Measurements from ENCODE around the gene KAZN.
"Not testable (repeated sequence)": the region's sequence is repeated elsewhere in the genome, so short reads cannot be mapped to it uniquely, and the experiment has no call there.

The KAZN gene

DNA sequence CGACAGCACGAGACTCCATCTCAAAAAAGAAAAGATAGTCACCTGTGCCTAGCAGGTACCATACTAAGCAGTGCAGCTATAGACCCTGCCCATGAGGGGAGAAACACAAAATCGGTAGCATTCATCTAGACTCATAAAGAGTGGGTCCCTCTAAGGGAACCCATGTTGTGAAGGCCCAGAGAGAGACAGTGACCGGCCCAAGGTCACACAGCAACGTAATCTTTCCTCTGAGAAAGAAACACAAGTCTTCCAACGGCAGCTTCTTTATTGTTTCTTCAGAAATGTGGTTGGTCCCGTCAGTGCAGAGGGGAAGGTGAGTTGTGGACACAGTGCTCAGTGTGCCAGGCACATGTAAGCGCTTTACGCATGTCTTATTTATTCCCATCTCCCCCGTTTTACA is 356.4 kb downstream of the KAZN start:
- no peak for ATAC-seq (ENCODE audit: low read depth)
- no peak overlapping the region for H3K27ac Mint-ChIP-seq
- no peaks in the 10 kb centered on the region for H3K4me1 Mint-ChIP-seq
- peaks cover 1% of the 10 kb centered on the region for H3K9me3 Mint-ChIP-seq
- peaks cover 2% of the 10 kb centered on the region for H3K27me3 Mint-ChIP-seq
- no peak for DNase-seq (ENCODE audit: low spot score in 2 of 2)
- no peaks in the 10 kb centered on the region for H3K36me3 Mint-ChIP-seq
- no peak overlapping the region for H3K4me3 Mint-ChIP-seq

GRCh38 chr1:14955402-14955801 is 356.9 kb downstream of the KAZN start:
- Mint-ChIP-seq H3K36me3 (no peaks in the 10 kb centered on the region), H3K4me3 (no peak overlapping the region), H3K27ac (no peak overlapping the region), H3K27me3 (peaks cover 2% of the 10 kb centered on the region), H3K4me1 (no peaks in the 10 kb centered on the region), H3K9me3 (peaks cover 1% of the 10 kb centered on the region)
- DNase-seq (ENCODE audit: low spot score in 2 of 2) (no peak), ATAC-seq (ENCODE audit: low read depth) (no peak)

DNA sequence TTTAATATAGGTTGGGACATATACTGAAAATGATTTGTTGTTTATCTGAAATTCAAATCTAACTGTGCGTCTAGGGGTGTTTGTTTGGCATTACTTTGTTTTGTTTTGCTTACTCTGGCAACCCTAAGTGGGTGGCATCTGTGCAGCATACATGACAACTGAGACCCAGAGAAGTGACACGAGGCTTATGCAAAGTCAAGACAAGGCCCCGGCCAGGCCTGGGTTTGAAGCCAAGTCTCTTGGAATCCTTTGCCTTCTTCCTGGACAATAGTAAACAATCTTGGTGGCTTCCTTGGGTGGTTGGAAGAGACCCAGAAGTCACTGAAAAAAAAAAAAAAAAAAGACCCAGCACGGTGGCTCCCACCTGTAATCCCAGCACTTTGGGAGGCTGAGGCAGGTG is 357.5 kb downstream of the KAZN start:
- ATAC-seq (ENCODE audit: low read depth): no peak
- no peak for DNase-seq (ENCODE audit: low spot score in 2 of 2)
- peaks cover 2% of the 10 kb centered on the region for H3K27me3 Mint-ChIP-seq
- H3K36me3 Mint-ChIP-seq: no peaks in the 10 kb centered on the region
- no peak overlapping the region for H3K27ac Mint-ChIP-seq
- H3K4me3 Mint-ChIP-seq: no peak overlapping the region
- no peaks in the 10 kb centered on the region for H3K4me1 Mint-ChIP-seq
- H3K9me3 Mint-ChIP-seq: peaks cover 1% of the 10 kb centered on the region

- ATAC-seq (ENCODE audit: low read depth): no peak
- no peak overlapping the region for H3K4me3 Mint-ChIP-seq
- no peaks in the 10 kb centered on the region for H3K4me1 Mint-ChIP-seq
- no peaks in the 10 kb centered on the region for H3K36me3 Mint-ChIP-seq
- no peak overlapping the region for H3K27ac Mint-ChIP-seq
- no peak for DNase-seq (ENCODE audit: low spot score in 2 of 2)
- peaks cover 1% of the 10 kb centered on the region for H3K9me3 Mint-ChIP-seq
- peaks cover 2% of the 10 kb centered on the region for H3K27me3 Mint-ChIP-seq
Measured at GRCh38 chr1:14956579-14957195, 358.2 kb downstream of the KAZN start.

DNA sequence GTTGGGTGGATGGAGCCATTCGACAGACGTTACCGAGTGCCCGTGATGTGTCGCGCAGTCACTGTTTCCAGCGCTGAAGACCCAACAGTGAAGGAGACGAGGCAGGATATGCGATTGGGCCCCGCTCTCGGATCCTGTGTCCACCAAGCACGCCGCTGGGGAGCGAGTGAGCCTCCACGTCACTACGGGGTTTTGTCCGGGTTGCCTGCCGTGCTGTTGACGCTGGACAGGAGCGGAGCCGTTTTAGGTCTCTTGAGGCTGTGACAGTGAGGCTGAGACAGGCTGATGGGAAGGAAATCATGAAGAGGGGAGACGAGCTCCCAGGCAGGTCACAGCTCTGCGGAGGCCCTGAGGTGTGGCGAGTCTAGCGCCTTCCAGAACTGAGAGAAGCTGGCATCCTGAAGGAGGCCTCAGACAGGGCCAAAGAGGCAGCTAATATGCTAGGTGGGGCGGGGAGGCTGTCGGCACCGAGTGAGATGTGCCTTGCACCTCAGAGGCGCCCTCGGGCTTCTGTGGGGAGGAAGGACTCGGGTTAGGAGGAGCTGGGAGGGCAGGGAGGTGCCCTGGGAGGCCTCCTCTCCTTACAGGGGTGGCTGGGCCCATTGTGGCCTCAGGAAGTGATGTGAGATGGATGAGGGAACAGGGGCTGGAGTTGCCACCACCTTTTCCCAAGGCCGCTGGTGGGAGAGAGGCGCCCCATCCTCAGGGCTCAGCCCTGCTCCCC is 359.1 kb downstream of the KAZN start:
- H3K4me1 Mint-ChIP-seq: no peaks in the 10 kb centered on the region

DNA sequence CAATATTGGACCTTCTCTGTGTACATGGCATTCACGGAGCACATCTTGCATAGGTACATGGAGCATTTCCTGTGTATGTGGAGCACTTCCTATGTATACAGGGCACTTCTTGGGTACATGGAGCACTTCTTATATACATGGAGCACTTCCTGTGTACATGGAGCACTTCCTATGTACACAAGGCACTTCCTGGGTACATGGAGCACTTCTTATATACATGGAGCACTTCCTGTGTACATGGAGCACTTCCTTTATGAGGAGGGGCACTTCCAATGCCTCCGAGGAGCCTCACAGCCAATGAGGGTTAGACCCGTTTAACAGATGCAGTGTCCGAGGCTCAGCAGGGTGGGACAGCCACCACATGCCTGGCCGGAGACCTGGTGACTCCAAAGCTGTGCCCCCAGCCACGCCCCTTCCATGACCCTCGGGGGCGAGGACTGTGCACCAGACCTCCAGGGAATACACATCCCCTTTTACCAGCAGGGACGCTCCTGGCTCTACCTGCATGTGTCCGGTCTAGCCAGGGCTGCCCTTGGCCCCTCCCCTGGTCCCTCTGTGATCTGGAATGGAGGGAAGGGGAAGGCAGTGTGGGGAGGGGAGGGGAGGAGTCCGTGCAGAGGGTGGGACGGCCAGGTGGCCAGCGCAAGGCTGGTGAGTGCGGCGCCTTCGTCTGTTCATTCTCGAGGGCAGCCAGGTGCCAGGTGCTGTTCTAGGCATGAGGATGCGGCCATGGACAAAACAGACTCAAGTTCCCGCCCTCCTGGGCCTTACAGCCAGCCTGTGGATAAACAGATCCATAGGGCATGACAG is 360.0 kb downstream of the KAZN start:
- no peak for DNase-seq (ENCODE audit: low spot score in 2 of 2)
- no peak for ATAC-seq (ENCODE audit: low read depth)
- no peaks in the 10 kb centered on the region for H3K36me3 Mint-ChIP-seq

More for the DNA sequence above, 359.1 kb downstream of the KAZN start:
- DNase-seq (ENCODE audit: low spot score in 2 of 2) (no peak), ATAC-seq (ENCODE audit: low read depth) (no peak)
- Mint-ChIP-seq H3K36me3 (no peaks in the 10 kb centered on the region), H3K27ac (no peak overlapping the region), H3K4me3 (no peak overlapping the region), H3K9me3 (peaks cover 1% of the 10 kb centered on the region), H3K27me3 (peaks cover 2% of the 10 kb centered on the region)

DNA sequence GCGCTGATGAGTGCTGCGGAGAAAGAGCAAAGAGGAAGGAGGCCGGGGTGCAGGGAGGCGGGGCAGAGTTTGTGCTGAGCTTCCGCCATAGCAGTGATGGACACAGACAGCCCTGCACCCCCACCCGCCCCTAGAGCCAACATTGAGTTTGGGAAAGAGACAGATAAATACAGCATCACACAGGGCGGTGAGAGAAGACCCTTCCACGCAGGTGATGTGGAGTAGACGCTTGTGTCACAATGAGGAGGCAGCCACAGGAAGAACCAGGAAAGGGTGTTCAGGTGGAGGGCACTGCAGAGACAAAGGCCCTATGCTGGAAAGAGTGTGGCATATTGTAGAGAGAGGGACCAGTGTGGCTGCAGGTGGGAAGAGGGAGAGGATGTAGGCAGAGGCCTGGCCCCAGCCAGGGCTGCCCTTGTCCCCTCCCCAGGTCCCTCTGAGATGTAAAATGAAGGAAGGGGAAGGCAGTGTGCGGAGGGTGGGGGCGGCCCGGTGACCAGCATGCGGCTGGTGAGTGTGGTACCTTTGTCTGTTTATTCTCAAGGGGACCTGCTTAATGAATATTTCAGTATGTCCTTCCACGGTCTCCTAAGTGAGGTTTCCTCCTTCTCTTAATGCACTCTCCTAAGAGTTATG is 360.7 kb downstream of the KAZN start:
- H3K9me3 Mint-ChIP-seq: no peaks in the 10 kb centered on the region
- no peak overlapping the region for H3K27ac Mint-ChIP-seq
- no peak for DNase-seq (ENCODE audit: low spot score in 2 of 2)
- H3K4me1 Mint-ChIP-seq: no peaks in the 10 kb centered on the region
- H3K27me3 Mint-ChIP-seq: no peaks in the 10 kb centered on the region
- H3K36me3 Mint-ChIP-seq: no peaks in the 10 kb centered on the region
- H3K4me3 Mint-ChIP-seq: no peak overlapping the region
- ATAC-seq (ENCODE audit: low read depth): no peak

More for the DNA sequence above, 360.0 kb downstream of the KAZN start:
- no peaks in the 10 kb centered on the region for H3K9me3 Mint-ChIP-seq
- no peak overlapping the region for H3K27ac Mint-ChIP-seq
- no peak overlapping the region for H3K4me3 Mint-ChIP-seq
- H3K27me3 Mint-ChIP-seq: no peaks in the 10 kb centered on the region
- no peaks in the 10 kb centered on the region for H3K4me1 Mint-ChIP-seq

- no peak overlapping the region for H3K4me3 Mint-ChIP-seq
- no peak for DNase-seq (ENCODE audit: low spot score in 2 of 2)
- ATAC-seq (ENCODE audit: low read depth): no peak
- H3K9me3 Mint-ChIP-seq: no peaks in the 10 kb centered on the region
- H3K27me3 Mint-ChIP-seq: no peaks in the 10 kb centered on the region
- H3K27ac Mint-ChIP-seq: no peak overlapping the region
- H3K4me1 Mint-ChIP-seq: no peaks in the 10 kb centered on the region
- no peaks in the 10 kb centered on the region for H3K36me3 Mint-ChIP-seq
Measured at GRCh38 chr1:14961661-14962267, 363.3 kb downstream of the KAZN start.

DNA sequence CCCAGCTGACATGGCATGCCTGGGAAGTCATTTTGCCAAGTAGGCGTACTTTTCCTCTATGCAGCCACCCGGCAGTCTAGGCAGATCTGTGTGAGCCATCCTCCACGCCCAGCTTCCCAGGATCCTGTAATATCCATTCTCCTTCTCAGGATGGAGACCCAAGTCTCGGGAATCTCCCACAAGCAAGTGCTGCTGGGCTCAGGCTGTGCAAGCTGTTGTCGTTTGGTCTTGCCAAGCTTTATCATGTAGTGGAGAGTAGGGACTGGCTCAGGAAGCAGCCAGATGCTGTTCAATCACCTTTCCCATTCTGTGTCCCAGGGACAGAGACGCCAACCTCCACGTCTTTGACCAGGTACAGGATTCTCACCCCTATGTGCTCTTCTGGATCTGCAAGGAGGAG is 363.9 kb downstream of the KAZN start:
- no peaks in the 10 kb centered on the region for H3K27me3 Mint-ChIP-seq
- H3K27ac Mint-ChIP-seq: no peak overlapping the region
- no peaks in the 10 kb centered on the region for H3K36me3 Mint-ChIP-seq
- DNase-seq (ENCODE audit: low spot score in 2 of 2) (no peak), ATAC-seq (ENCODE audit: low read depth) (no peak)
- H3K4me1 Mint-ChIP-seq: no peaks in the 10 kb centered on the region
- no peaks in the 10 kb centered on the region for H3K9me3 Mint-ChIP-seq
- no peak overlapping the region for H3K4me3 Mint-ChIP-seq

DNA sequence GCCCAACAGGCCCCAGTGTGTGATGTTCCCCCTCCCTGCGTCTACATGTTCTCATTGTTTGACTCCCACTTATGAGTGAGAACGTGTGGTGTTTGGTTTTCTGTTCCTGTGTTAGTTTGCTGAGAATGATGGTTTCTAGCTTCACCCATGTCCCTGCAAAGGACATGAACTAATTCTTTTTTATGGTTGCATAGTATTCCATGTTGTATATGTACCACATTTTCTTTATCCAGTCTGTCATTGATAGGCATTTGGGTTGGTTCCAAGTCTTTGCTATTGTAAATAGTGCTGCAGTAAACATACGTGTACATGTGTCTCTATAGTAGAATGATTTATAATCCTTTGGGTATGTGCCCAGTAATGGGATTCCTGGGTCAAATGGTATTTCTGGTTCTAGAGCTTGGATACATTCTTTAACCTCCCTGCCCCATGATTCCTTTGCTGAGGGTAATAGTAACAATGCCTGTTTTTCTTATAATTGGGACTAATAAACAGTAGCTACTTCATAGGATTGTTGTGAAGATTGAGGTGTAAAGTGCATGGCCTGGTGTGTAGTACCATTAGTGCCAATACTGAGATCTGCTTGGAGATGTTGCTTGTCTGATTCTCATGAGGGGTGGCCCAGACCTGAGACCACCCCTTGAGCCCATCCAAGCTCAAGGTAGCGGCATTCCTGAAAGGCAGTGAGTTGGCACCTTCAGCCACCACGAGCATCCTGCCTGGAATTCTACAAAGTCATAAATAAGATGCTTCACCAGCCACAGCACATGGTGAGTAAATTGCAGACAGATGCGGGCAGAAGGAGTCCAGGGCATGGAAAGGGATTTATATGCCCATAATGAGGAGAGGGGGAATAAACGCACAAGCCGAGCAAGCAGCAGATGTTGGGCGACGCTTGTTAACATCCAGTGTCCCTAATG is 365.6 kb downstream of the KAZN start:
- H3K27ac Mint-ChIP-seq; H3K36me3 Mint-ChIP-seq; H3K4me1 Mint-ChIP-seq; H3K4me3 Mint-ChIP-seq; H3K27me3 Mint-ChIP-seq; DNase-seq (ENCODE audit: low spot score in 2 of 2); ATAC-seq (ENCODE audit: low read depth); H3K9me3 Mint-ChIP-seq: not testable (repeated sequence)

GRCh38 chr1:14964711-14965055 is 366.2 kb downstream of the KAZN start:
- Mint-ChIP-seq H3K9me3 (no peaks in the 10 kb centered on the region), H3K36me3 (no peaks in the 10 kb centered on the region), H3K4me3 (no peak overlapping the region), H3K27ac (no peak overlapping the region), H3K27me3 (no peaks in the 10 kb centered on the region), H3K4me1 (no peaks in the 10 kb centered on the region)
- ATAC-seq (ENCODE audit: low read depth): no peak
- no peak for DNase-seq (ENCODE audit: low spot score in 2 of 2)

DNA sequence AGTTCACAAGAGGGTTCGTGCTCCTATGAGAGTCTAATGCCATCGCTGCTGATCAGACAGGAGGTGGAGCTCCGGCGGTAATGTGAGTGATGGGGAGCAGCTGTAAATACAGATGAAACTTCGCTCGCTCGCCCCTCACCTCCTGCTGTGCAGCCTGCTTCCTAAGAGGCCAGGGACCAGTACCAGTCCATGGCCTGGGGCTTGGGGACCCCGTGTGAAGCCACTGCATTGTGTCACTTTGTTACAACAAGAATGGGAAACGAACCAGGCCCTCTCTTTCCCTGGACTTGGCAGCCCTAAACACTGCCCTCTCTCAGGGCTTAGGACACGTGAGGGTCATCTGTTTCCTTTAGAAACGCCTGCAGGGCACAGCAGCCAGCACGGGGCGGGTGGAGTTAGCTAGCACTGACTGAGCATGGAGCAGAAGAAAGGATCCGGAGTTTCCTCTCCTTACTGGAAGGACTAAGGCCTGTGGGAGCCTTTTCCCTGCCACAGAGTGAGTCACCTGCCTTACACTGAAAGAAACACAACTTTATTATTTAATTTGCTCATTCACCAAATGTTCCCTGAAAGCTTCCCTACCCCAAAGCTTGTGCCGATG is 369.9 kb downstream of the KAZN start:
- ATAC-seq (ENCODE audit: low read depth) (no peak), DNase-seq (ENCODE audit: low spot score in 2 of 2) (no peak)
- peaks cover 2% of the 10 kb centered on the region for H3K9me3 Mint-ChIP-seq
- no peaks in the 10 kb centered on the region for H3K4me1 Mint-ChIP-seq
- no peak overlapping the region for H3K4me3 Mint-ChIP-seq
- no peaks in the 10 kb centered on the region for H3K36me3 Mint-ChIP-seq
- peaks cover 1% of the 10 kb centered on the region for H3K27me3 Mint-ChIP-seq
- H3K27ac Mint-ChIP-seq: no peak overlapping the region

DNA sequence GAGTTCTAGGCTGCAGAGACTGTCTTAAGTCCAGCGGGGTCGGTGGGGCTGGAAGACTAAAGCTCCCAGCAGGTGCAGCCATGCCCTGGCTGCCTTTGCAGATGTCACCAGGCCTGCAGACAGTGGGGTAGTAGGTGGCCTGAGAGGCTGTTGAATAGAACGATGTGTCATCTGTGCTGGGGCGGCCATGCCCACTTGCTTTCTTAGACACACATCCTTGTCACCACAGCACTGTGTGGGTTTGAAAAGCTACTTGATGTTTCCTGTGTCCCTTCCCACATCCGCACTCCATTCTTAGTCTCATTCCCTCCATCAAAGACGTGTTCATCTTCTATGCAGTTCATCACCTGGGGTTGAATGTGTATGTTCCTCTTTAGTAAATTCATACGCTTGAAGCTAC is 370.5 kb downstream of the KAZN start:
- no peak overlapping the region for H3K4me3 Mint-ChIP-seq
- H3K4me1 Mint-ChIP-seq: no peaks in the 10 kb centered on the region
- H3K9me3 Mint-ChIP-seq: peaks cover 6% of the 10 kb centered on the region
- H3K36me3 Mint-ChIP-seq: peaks cover 2% of the 10 kb centered on the region
- H3K27ac Mint-ChIP-seq: no peak overlapping the region
- peaks cover 1% of the 10 kb centered on the region for H3K27me3 Mint-ChIP-seq
- ATAC-seq (ENCODE audit: low read depth) (no peak), DNase-seq (ENCODE audit: low spot score in 2 of 2) (no peak)

All from memory B cell (primary cell).